ENCODE measurements around the gene DHX8.
"Not testable (repeated sequence)": the region's sequence is repeated elsewhere in the genome, so short reads cannot be mapped to it uniquely, and the experiment has no call there.

The DHX8 gene

GRCh38 chr17:43471585-43472160, 12.1 kb upstream of the DHX8 start:
- Histone ChIP-seq H3K4me1 (ENCODE audit: insufficient read depth, low read length) (peaks cover 11% of the 10 kb centered on the region; the same call in 1 of the 2 replicates), H3K9me3 (ENCODE audit: control insufficient read depth, insufficient read depth, low read length) (no peaks in the 10 kb centered on the region), H3K36me3 (ENCODE audit: insufficient read depth, low read length) (no peaks in the 10 kb centered on the region), H3K9ac (ENCODE audit: low read depth, low read length) (no peak overlapping the region)

DNA sequence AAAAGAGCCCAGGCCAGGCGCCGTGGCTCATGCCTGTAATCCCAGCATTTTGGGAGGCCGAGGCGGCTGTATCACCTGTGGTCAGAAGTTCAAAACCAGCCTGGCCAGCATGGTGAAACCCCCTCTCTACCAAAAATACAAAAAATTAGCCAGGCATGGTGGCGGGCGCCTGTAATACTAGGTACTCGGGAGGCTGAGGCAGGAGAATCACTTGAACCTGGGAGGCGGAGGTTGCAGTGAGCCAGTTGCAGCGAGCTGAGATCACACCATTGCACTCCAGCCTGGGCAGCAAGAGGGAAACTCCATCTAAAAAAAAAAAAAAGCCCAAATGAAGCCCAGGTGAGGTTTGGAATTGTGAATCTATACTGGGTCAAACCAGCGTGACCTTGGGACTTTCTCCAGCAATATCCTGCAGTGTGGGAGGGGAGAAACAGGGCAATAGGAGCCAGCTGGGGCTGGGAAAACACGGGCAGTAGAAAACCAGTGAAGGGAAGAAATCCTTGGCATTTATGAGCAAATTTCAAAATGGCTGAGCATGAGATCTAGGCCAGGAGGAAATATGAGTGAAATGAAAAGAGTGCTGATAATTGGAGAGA, 8.2 kb upstream of the DHX8 start:
- peaks cover 21% of the 10 kb centered on the region for H3K4me1 ChIP-seq (ENCODE audit: insufficient read depth, low read length)
- no peaks in the 10 kb centered on the region for H3K9me3 ChIP-seq (ENCODE audit: control insufficient read depth, insufficient read depth, low read length)
- H3K36me3 ChIP-seq (ENCODE audit: insufficient read depth, low read length) = no peaks in the 10 kb centered on the region
- H3K9ac ChIP-seq (ENCODE audit: low read depth, low read length) = no peak overlapping the region

DNA sequence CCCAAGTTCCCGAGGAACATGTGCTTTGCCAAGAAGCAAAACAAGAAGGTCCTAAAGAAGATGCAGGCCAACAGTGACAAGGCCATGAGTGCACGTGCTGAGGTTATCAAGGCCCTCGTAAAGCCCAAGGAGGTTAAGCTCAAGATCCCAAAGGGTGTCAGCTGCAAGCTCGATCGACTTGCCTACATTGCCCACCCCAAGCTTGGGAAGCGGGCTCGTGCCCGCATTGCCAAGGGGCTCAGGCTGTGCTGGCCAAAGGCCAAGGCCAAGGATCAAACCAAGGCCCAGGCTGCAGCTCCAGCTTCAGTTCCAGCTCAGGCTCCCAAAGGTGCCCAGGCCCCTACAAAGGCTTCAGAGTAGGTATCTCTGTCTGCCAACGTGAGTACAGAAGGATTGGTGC, 7.5 kb upstream of the DHX8 start:
- not testable (repeated sequence) for H3K9ac ChIP-seq (ENCODE audit: low read depth, low read length); H3K9me3 ChIP-seq (ENCODE audit: control insufficient read depth, insufficient read depth, low read length); H3K36me3 ChIP-seq (ENCODE audit: insufficient read depth, low read length)
- peaks cover 24% of the 10 kb centered on the region for H3K4me1 ChIP-seq (ENCODE audit: insufficient read depth, low read length)

- Histone ChIP-seq H3K36me3 (ENCODE audit: insufficient read depth, low read length) (no peaks in the 10 kb centered on the region), H3K9me3 (ENCODE audit: control insufficient read depth, insufficient read depth, low read length) (no peaks in the 10 kb centered on the region), H3K9ac (ENCODE audit: low read depth, low read length) (no peak overlapping the region), H3K4me1 (ENCODE audit: insufficient read depth, low read length) (peaks cover 23% of the 10 kb centered on the region)
Measured at GRCh38 chr17:43477832-43478634, 5.7 kb upstream of the DHX8 start.

DNA sequence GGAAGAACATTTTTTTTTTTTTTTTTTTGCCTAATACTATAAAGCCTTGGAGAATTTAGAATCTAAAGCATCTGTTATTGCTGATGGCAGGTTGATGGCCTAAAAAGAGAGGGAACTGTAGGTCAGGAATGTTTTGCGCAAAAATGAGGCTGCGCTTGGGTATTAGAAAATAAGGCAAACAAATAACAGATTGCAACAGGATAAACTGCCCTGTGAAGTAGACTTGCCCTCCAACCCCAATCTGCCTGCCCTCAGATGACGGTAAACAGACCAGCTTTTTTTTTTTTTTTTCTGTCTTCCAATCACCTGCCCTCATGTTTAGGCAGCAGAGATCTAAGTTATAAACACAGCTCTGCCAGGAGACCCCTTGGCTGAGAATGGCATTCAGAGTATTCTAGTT, 3.8 kb upstream of the DHX8 start:
- H3K9ac ChIP-seq (ENCODE audit: low read depth, low read length) = no peak overlapping the region

DNA sequence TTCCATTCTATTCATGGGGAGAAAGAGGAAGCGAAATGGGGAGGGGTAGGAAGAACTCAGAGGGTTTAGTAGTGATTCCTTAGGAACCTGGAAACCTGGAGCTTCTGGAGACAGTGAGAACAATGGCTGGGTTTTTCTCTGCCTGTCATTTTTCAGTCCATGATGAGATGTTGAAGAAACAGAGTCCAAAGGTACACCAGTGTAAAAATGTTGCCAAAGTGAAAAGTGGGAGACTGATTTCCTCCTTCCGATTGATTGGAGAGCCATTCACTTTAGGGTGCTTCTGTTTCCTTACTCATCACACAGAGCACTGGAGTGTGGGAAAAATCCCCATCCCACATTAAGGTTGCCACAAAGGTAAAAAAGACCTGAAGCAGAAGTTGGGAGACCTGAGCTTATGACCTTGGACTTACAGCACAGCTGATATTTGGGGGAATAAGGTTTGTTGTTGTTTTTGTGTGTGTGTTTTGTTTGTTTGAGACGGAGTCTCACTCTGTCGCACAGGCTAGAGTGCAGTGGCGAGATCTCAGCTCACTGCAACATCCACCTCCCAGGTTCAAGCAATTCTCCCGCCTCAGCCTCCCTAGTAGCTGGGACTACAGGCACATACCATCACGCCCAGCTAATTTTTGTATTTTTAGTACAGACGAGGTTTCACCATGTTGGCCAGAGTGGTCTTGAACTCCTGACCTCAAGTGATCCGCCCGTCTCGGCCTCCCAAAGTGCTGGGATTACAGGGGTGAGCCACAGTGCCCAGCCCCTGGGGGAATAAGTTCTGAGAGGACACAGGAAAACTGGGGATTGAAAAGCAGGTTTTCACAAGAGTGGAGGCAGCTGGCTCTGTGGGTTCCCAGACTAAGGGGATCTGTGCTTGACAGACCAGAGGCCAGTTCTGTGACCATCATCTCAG, 1.4 kb upstream of the DHX8 start:
- H3K36me3 ChIP-seq (ENCODE audit: insufficient read depth, low read length) = no peaks in the 10 kb centered on the region
- no peaks in the 10 kb centered on the region for H3K9me3 ChIP-seq (ENCODE audit: control insufficient read depth, insufficient read depth, low read length)
- no peak overlapping the region for H3K9ac ChIP-seq (ENCODE audit: low read depth, low read length)
- peaks cover 23% of the 10 kb centered on the region for H3K4me1 ChIP-seq (ENCODE audit: insufficient read depth, low read length)

More for the DNA sequence above, 3.8 kb upstream of the DHX8 start:
- H3K36me3 ChIP-seq (ENCODE audit: insufficient read depth, low read length) = no peaks in the 10 kb centered on the region
- H3K9me3 ChIP-seq (ENCODE audit: control insufficient read depth, insufficient read depth, low read length) = no peaks in the 10 kb centered on the region
- H3K4me1 ChIP-seq (ENCODE audit: insufficient read depth, low read length) = peaks cover 23% of the 10 kb centered on the region

DNA sequence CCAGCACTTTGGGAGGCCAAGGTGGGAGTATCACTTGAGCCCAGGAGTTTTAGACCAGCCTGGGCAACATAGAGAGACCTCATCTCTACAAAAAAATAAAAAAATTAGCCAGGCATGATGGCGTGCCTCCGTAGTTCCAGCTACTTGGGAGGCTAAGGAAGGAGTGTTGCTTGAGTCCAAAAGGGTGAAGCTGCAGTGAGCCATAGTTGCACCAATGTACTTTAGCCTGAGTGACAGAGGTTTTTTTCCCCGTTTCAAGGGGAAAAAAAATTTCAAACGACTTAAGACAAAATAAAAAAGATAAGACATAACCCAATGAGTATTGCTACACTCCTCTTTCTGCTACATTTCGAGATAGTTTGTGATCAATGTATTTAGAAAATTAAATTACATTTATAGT, 6.8 kb downstream of the DHX8 start:
- no peaks in the 10 kb centered on the region for H3K9me3 ChIP-seq (ENCODE audit: control insufficient read depth, insufficient read depth, low read length)
- no peak overlapping the region for H3K9ac ChIP-seq (ENCODE audit: low read depth, low read length)
- H3K36me3 ChIP-seq (ENCODE audit: insufficient read depth, low read length) = peaks cover 28% of the 10 kb centered on the region

GRCh38 chr17:43509440-43509839, 25.7 kb downstream of the DHX8 start:
- H3K36me3 ChIP-seq (ENCODE audit: insufficient read depth, low read length) = peaks cover 49% of the 10 kb centered on the region

More for the DNA sequence above, 6.8 kb downstream of the DHX8 start:
- no peaks in the 10 kb centered on the region for H3K4me1 ChIP-seq (ENCODE audit: insufficient read depth, low read length)

GRCh38 chr17:43511199-43511598, 27.4 kb downstream of the DHX8 start:
- H3K9ac ChIP-seq (ENCODE audit: low read depth, low read length); H3K9me3 ChIP-seq (ENCODE audit: control insufficient read depth, insufficient read depth, low read length); H3K4me1 ChIP-seq (ENCODE audit: insufficient read depth, low read length): not testable (repeated sequence)
- H3K36me3 ChIP-seq (ENCODE audit: insufficient read depth, low read length) = peaks cover 40% of the 10 kb centered on the region

More at GRCh38 chr17:43509440-43509839, 25.7 kb downstream of the DHX8 start:
- H3K9ac ChIP-seq (ENCODE audit: low read depth, low read length); H3K4me1 ChIP-seq (ENCODE audit: insufficient read depth, low read length); H3K9me3 ChIP-seq (ENCODE audit: control insufficient read depth, insufficient read depth, low read length): not testable (repeated sequence)

DNA sequence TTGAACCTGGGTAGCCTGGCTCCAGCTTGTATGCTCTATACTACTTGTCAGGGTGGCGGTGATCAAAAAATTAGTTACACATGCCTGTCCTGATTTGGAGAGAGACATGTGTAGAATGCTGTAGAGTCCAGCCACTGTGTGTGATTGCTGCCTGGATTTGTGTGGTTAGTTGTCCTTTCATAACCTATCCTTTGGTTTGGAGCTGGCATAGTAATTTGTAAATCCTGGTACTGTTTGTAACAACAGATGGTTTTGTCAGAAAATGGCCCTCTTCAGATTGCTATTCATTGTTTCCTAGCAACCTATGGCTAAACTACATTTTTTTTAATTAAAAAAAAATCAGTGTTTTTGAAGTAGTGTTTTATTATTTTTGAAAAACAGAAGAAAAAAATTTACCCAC, 31.9 kb downstream of the DHX8 start:
- Histone ChIP-seq H3K9ac (ENCODE audit: low read depth, low read length) (no peak overlapping the region), H3K36me3 (ENCODE audit: insufficient read depth, low read length) (peaks cover 35% of the 10 kb centered on the region)

GRCh38 chr17:43517161-43517560, 33.4 kb downstream of the DHX8 start:
- Histone ChIP-seq H3K9ac (ENCODE audit: low read depth, low read length) (no peak overlapping the region), H3K4me1 (ENCODE audit: insufficient read depth, low read length) (no peaks in the 10 kb centered on the region), H3K9me3 (ENCODE audit: control insufficient read depth, insufficient read depth, low read length) (no peaks in the 10 kb centered on the region), H3K36me3 (ENCODE audit: insufficient read depth, low read length) (peaks cover 50% of the 10 kb centered on the region)

More for the DNA sequence above, 31.9 kb downstream of the DHX8 start:
- H3K4me1 ChIP-seq (ENCODE audit: insufficient read depth, low read length) = no peaks in the 10 kb centered on the region
- H3K9me3 ChIP-seq (ENCODE audit: control insufficient read depth, insufficient read depth, low read length) = no peaks in the 10 kb centered on the region

GRCh38 chr17:43517615-43518386, 34.0 kb downstream of the DHX8 start:
- H3K9ac ChIP-seq (ENCODE audit: low read depth, low read length) = no peak overlapping the region
- H3K36me3 ChIP-seq (ENCODE audit: insufficient read depth, low read length) = peaks cover 50% of the 10 kb centered on the region
- H3K9me3 ChIP-seq (ENCODE audit: control insufficient read depth, insufficient read depth, low read length) = no peaks in the 10 kb centered on the region
- no peaks in the 10 kb centered on the region for H3K4me1 ChIP-seq (ENCODE audit: insufficient read depth, low read length)

- peaks cover 4% of the 10 kb centered on the region; the same call in 1 of the 2 replicates for H3K4me1 ChIP-seq (ENCODE audit: insufficient read depth, low read length)
- peaks cover 43% of the 10 kb centered on the region for H3K36me3 ChIP-seq (ENCODE audit: insufficient read depth, low read length)
- H3K9me3 ChIP-seq (ENCODE audit: control insufficient read depth, insufficient read depth, low read length) = no peaks in the 10 kb centered on the region
Measured at GRCh38 chr17:43521389-43521788, 37.6 kb downstream of the DHX8 start.

More at GRCh38 chr17:43521389-43521788, 37.6 kb downstream of the DHX8 start:
- no peak overlapping the region for H3K9ac ChIP-seq (ENCODE audit: low read depth, low read length)
